ENCODE results near the gene LPIN2.

The LPIN2 gene

GRCh38 chr18:2978661-2979106 lies 34.3 kb downstream of the LPIN2 start:
- DNase-seq, result no peak

- no peak for DNase-seq
Observed at GRCh38 chr18:2978208-2978607, 34.7 kb downstream of the LPIN2 start.

- DNase-seq, result no peak
Observed at GRCh38 chr18:2976218-2977132, 36.5 kb downstream of the LPIN2 start.

GRCh38 chr18:2974731-2975130 lies 38.2 kb downstream of the LPIN2 start:
- DNase-seq, result no peak

- no peak for DNase-seq
Observed at GRCh38 chr18:2971741-2972552, 41.0 kb downstream of the LPIN2 start.

GRCh38 chr18:2970772-2971659 lies 41.9 kb downstream of the LPIN2 start:
- no peak for DNase-seq

- DNase-seq, result no peak
Observed at GRCh38 chr18:2970344-2970743, 42.6 kb downstream of the LPIN2 start.

- DNase-seq, result no peak
Observed at GRCh38 chr18:2969695-2970094, 43.2 kb downstream of the LPIN2 start.

GRCh38 chr18:2968606-2969005 lies 44.3 kb downstream of the LPIN2 start:
- no peak for DNase-seq

- no peak for DNase-seq
Observed at GRCh38 chr18:2967820-2968219, 45.1 kb downstream of the LPIN2 start.

GRCh38 chr18:2967357-2967756 lies 45.6 kb downstream of the LPIN2 start:
- DNase-seq, result no peak

GRCh38 chr18:2966560-2966959 lies 46.4 kb downstream of the LPIN2 start:
- no peak for DNase-seq

- DNase-seq, result no peak
Observed at GRCh38 chr18:2965797-2966196, 47.1 kb downstream of the LPIN2 start.

GRCh38 chr18:2964361-2965010 lies 48.5 kb downstream of the LPIN2 start:
- DNase-seq, result no peak

Measured in NCI-H1092 (cell line).